ENCODE data around the gene PRKG1.
A peak's percentile ranks its signal among the peaks of the same experiment; 100 is the strongest.
"Not testable (repeated sequence)": the region's sequence is repeated elsewhere in the genome, so short reads cannot be mapped to it uniquely, and the experiment has no call there.

PRKG1 gene

GRCh38 chr10:51397244-51397643 lies 323.0 kb downstream of the PRKG1 start:
- FAIRE-seq, result no peak

GRCh38 chr10:51397695-51398094 lies 323.4 kb downstream of the PRKG1 start:
- FAIRE-seq, result no peak

- FAIRE-seq, result no peak
Measured at GRCh38 chr10:51399840-51400239, 325.6 kb downstream of the PRKG1 start.

- FAIRE-seq, result no peak
Measured at GRCh38 chr10:51400392-51401096, 326.3 kb downstream of the PRKG1 start.

- FAIRE-seq, result no peak
Measured at GRCh38 chr10:51403521-51403920, 329.2 kb downstream of the PRKG1 start.

- no peak for FAIRE-seq
Measured at GRCh38 chr10:51405580-51406351, 331.5 kb downstream of the PRKG1 start.

- no peak for FAIRE-seq
Measured at GRCh38 chr10:51406581-51406980, 332.3 kb downstream of the PRKG1 start.

GRCh38 chr10:51416494-51416893 lies 342.2 kb downstream of the PRKG1 start:
- no peak for FAIRE-seq

- no peak for FAIRE-seq
Measured at GRCh38 chr10:51419196-51420093, 345.2 kb downstream of the PRKG1 start.

GRCh38 chr10:51421853-51422252 lies 347.6 kb downstream of the PRKG1 start:
- no peak for FAIRE-seq

- peak; percentile 94 for FAIRE-seq
Measured at GRCh38 chr10:51422311-51423120, 348.2 kb downstream of the PRKG1 start.

GRCh38 chr10:51423121-51423452 lies 348.8 kb downstream of the PRKG1 start:
- FAIRE-seq, result no peak

GRCh38 chr10:51425431-51425830 lies 351.1 kb downstream of the PRKG1 start:
- FAIRE-seq, result no peak

- FAIRE-seq, result no peak
Measured at GRCh38 chr10:51427758-51428157, 353.5 kb downstream of the PRKG1 start.

- FAIRE-seq, result no peak
Measured at GRCh38 chr10:51430506-51430905, 356.2 kb downstream of the PRKG1 start.

- no peak for FAIRE-seq
Measured at GRCh38 chr10:51433949-51434475, 359.7 kb downstream of the PRKG1 start.

- no peak for FAIRE-seq
Measured at GRCh38 chr10:51436805-51437204, 362.5 kb downstream of the PRKG1 start.

- FAIRE-seq, result peak; percentile 92
Measured at GRCh38 chr10:51439645-51440044, 365.4 kb downstream of the PRKG1 start.

GRCh38 chr10:51445588-51445987 lies 371.3 kb downstream of the PRKG1 start:
- no peak for FAIRE-seq

GRCh38 chr10:51447119-51447518 lies 372.8 kb downstream of the PRKG1 start:
- FAIRE-seq, result no peak

GRCh38 chr10:51455762-51456161 lies 381.5 kb downstream of the PRKG1 start:
- not testable (repeated sequence) for FAIRE-seq

GRCh38 chr10:51459476-51459875 lies 385.2 kb downstream of the PRKG1 start:
- no peak for FAIRE-seq

Data from endometrium (tissue), 2 donors.